Caco-2 (cell line): ENCODE measurements around the gene ERLEC1. TPM values are rescaled to one million over a fixed set of nuclear protein-coding genes. Genes with fewer than 3 reads are reported as not detected.

ENCODE experiments used
- BruUV-seq: library from RNA; stranded (reverse); fragments of 400-500 nt; replicated peaks from 2 replicates; lab custom pipeline; 2021; lab: Mats Ljungman, UMichigan
- CTCF ChIA-PET: fragments of 300-600 bp; sonication (Branson Sonifier 250); formaldehyde crosslinking; loops from one replicate; lab custom pipeline; 2022; ENCODE audit warnings: antibody characterized with exemption; lab: Charles Lee
- POLR2A ChIA-PET: fragments of 300-600 bp; sonication (Branson Sonifier 250); formaldehyde crosslinking; loops from one replicate; lab custom pipeline; 2022; ENCODE audit warnings: antibody characterized with exemption; lab: Charles Lee
- DNase-seq, 2 experiments: peaks; one replicate each; pipeline versions ENCODE4 v3.0.0 to v3.0.0-alpha.2; 2020 to 2022
- H3K27me3 ChIP-seq: replicated peaks from 2 replicates; pipeline ENCODE4 v1.6.0; 2011; ENCODE audit warnings: low read length; ENCODE audit not compliant: control insufficient read depth, insufficient read depth
- H3K36me3 ChIP-seq: 2 replicates; pipeline ENCODE4 v1.5.1; 2011; ENCODE audit warnings: low read length; ENCODE audit not compliant: control insufficient read depth, insufficient read depth
- H3K4me1 ChIP-seq: fragments of 250-450 bp; sonication (Bioruptor Pico); 2 replicates; pipeline ENCODE4 v1.5.1; 2020; ENCODE audit warnings: mild to moderate bottlenecking
- H3K4me3 ChIP-seq: 2 replicates; pipeline ENCODE4 v1.5.1; 2011; ENCODE audit warnings: low read depth, mild to moderate bottlenecking, control low read depth, low read length
- H3K9me3 ChIP-seq: fragments of 250-450 bp; sonication (Bioruptor Pico); 2 replicates; pipeline ENCODE4 v1.5.1; 2020; ENCODE audit warnings: mild to moderate bottlenecking, moderate library complexity
- H3K27ac Mint-ChIP-seq: one replicate; pipeline ENCODE4 v1.8.0; 2022; ENCODE audit warnings: mixed read lengths; ENCODE audit not compliant: unreplicated experiment
- H3K27me3 Mint-ChIP-seq: one replicate; pipeline ENCODE4 v1.8.0; 2022; ENCODE audit warnings: mixed read lengths; ENCODE audit not compliant: insufficient read depth, unreplicated experiment
- H3K36me3 Mint-ChIP-seq: one replicate; pipeline ENCODE4 v1.8.0; 2022; ENCODE audit warnings: mild to moderate bottlenecking, mixed read lengths; ENCODE audit not compliant: insufficient read depth, unreplicated experiment
- H3K4me1 Mint-ChIP-seq: one replicate; pipeline ENCODE4 v1.8.0; 2022; ENCODE audit warnings: low read depth, mixed read lengths; ENCODE audit not compliant: unreplicated experiment
- H3K4me3 Mint-ChIP-seq: one replicate; pipeline ENCODE4 v1.8.0; 2022; ENCODE audit warnings: mild to moderate bottlenecking, moderate library complexity, mixed read lengths; ENCODE audit not compliant: unreplicated experiment
- H3K9me3 Mint-ChIP-seq: one replicate; pipeline ENCODE4 v1.8.0; 2022; ENCODE audit warnings: mixed read lengths; ENCODE audit not compliant: unreplicated experiment
- intact Hi-C: fragments of 100-400 bp; cut with micrococcal nuclease; formaldehyde crosslinking; loops from one replicate; pipeline ENCODE4 v1.10.0; 2022; ENCODE audit not compliant: unreplicated experiment
- total RNA-seq: library from RNA; stranded (reverse); gene quantifications from 2 replicates; pipeline ENCODE4 v1.2.3, GENCODE V29; 2022
- TF ChIP-seq, protein P1 (sequence below), 2 experiments: fragments of 200-600 bp in 1 of 2; IDR thresholded peaks; 1 replicate in 1 of 2; 2 replicates in 1 of 2; pipeline versions ENCODE4 v1.5.1 to v1.8.0; 2011 to 2022; ENCODE audit warnings: antibody characterized with exemption in 1 of 2, control low read depth in 1 of 2, inconsistent platforms in 1 of 2, low read depth in 1 of 2, low read length in 1 of 2, mild to moderate bottlenecking in 1 of 2, moderate library complexity in 1 of 2; ENCODE audit not compliant: insufficient read depth in 1 of 2, severe bottlenecking in 1 of 2, unreplicated experiment in 1 of 2

Gene ERLEC1
- total RNA-seq, 1 experiment from 2014 or later: 40.4 TPM

DNA sequence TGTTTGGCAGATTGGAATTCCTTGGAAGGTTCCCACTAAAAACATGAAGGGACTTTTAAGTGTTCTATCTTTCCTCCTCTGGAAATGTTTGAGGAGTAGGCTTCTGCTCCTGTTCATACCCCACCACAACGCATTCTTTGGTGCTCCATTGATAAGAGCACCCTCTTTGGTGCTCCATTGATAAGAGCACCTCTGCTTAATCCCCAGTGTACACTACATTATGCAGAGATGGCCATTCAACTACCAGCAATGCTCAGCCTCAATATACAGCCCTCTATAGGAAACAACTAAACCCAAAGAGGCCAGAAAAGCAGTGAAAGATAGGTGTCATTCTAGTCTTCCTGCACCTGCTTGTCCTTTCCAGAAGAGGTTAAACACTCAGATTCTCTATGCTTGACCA is 21.1 kb upstream of the ERLEC1 start:
- Mint-ChIP-seq H3K36me3 (peaks cover 7% of the 10 kb centered on the region), H3K27ac (no peak overlapping the region), H3K4me1 (no peaks in the 10 kb centered on the region), H3K9me3 (no peaks in the 10 kb centered on the region), H3K4me3 (no peak overlapping the region), H3K27me3 (no peaks in the 10 kb centered on the region)
- Histone ChIP-seq H3K36me3 (no peaks in the 10 kb centered on the region), H3K4me3 (no peak overlapping the region), H3K27me3 (no peaks in the 10 kb centered on the region), H3K9me3 (no peaks in the 10 kb centered on the region), H3K4me1 (no peaks in the 10 kb centered on the region)
- POLR2A ChIA-PET: no interaction called here
- DNase-seq: no peak
- TF ChIP-seq, protein P1, sequence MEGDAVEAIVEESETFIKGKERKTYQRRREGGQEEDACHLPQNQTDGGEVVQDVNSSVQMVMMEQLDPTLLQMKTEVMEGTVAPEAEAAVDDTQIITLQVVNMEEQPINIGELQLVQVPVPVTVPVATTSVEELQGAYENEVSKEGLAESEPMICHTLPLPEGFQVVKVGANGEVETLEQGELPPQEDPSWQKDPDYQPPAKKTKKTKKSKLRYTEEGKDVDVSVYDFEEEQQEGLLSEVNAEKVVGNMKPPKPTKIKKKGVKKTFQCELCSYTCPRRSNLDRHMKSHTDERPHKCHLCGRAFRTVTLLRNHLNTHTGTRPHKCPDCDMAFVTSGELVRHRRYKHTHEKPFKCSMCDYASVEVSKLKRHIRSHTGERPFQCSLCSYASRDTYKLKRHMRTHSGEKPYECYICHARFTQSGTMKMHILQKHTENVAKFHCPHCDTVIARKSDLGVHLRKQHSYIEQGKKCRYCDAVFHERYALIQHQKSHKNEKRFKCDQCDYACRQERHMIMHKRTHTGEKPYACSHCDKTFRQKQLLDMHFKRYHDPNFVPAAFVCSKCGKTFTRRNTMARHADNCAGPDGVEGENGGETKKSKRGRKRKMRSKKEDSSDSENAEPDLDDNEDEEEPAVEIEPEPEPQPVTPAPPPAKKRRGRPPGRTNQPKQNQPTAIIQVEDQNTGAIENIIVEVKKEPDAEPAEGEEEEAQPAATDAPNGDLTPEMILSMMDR (IDR thresholded peaks at IDR 0.05; ENCODE audit: insufficient read depth in 1 of 2, low read depth in 1 of 2, low read length in 1 of 2, severe bottlenecking in 1 of 2, unreplicated experiment in 1 of 2): no peak
- intact Hi-C loops: no loop called here
- CTCF ChIA-PET: no interaction called here
- no TSS peak for BruUV-seq

DNA sequence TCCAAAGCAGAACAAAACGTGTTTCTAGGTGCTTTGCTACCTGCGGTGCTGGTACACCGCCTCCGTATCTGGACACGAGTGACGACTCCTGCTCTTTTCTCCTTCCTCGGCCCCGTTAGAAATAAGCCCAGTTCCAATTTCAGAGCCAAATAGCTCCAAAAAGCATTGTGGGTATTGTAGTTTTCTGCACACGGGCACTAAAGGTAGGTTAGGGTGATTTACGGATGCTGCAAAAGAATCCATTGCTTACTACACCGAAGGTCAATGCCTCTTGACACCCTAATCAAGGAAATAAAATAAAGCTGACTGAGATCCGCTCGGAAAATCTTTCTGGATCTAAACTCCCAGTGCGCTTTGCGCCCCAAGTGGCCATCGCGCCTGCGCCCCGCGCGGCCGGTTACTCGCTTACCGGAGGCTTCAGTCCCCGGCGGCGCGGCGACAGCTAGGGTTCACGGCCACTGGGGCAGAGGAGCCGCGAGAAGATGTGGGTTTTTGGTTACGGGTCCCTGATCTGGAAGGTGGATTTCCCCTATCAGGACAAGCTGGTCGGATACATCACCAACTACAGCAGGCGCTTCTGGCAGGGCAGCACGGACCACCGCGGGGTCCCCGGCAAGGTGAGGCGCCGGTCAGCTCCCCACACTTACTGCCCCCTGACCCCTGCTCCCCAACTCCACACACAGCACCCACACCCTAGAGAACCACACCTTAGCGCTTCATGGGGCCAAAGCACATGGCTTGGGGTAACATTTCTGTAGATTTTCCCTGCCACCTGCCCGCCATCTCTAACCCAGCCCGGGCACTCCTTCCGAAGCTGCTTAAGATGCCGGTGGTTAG is 19.2 kb upstream of the ERLEC1 start, which contains the start of gene CHAC2:
Gene CHAC2 (plus strand): TSS at position 400 of the 837 bp plus-strand sequence. CDS start 83 bp downstream, at position 483.
- no peaks in the 10 kb centered on the region for H3K36me3 ChIP-seq
- no peaks in the 10 kb centered on the region for H3K9me3 ChIP-seq
- TF ChIP-seq, protein P1 (IDR thresholded peaks at IDR 0.05; ENCODE audit: insufficient read depth in 1 of 2, low read depth in 1 of 2, low read length in 1 of 2, severe bottlenecking in 1 of 2, unreplicated experiment in 1 of 2): peak; percentile 47 to 49
- peak within 1 kb of the TSS; percentile 76 for H3K4me3 ChIP-seq
- peak; percentile 81 to 85 for DNase-seq
- H3K36me3 Mint-ChIP-seq: peaks cover 4% of the 10 kb centered on the region
- H3K27me3 ChIP-seq: no peaks in the 10 kb centered on the region
- CTCF ChIA-PET: interaction anchor here (1.2 to 1.3 kb wide), 2 partner anchors 18 to 20 kb away, joined by 3 to 4 read pairs; no protein-coding TSS in a partner anchor
- H3K9me3 Mint-ChIP-seq: no peaks in the 10 kb centered on the region
- POLR2A ChIA-PET: no interaction called here
- TSS peak; percentile 71 for BruUV-seq
- peak within 1 kb of the TSS; percentile 90 for H3K27ac Mint-ChIP-seq
- no peaks in the 10 kb centered on the region for H3K27me3 Mint-ChIP-seq
- H3K4me1 Mint-ChIP-seq: no peaks in the 10 kb centered on the region
- peak within 1 kb of the TSS; percentile 97 for H3K4me3 Mint-ChIP-seq
- intact Hi-C loops: loop anchor here (1.0 kb wide), 1 partner anchor 19 kb away; the partner anchor contains the start of gene ASB3
- no peaks in the 10 kb centered on the region for H3K4me1 ChIP-seq

GRCh38 chr2:53768242-53768542 is 18.7 kb upstream of the ERLEC1 start:
- TF ChIP-seq, protein P1 (IDR thresholded peaks at IDR 0.05; ENCODE audit: insufficient read depth in 1 of 2, low read depth in 1 of 2, low read length in 1 of 2, severe bottlenecking in 1 of 2, unreplicated experiment in 1 of 2): no peak
- H3K9me3 ChIP-seq: no peaks in the 10 kb centered on the region
- no peaks in the 10 kb centered on the region for H3K27me3 Mint-ChIP-seq
- no peaks in the 10 kb centered on the region for H3K4me1 Mint-ChIP-seq
- peak overlapping the region; percentile 76 for H3K4me3 ChIP-seq
- ChIA-PET CTCF (interaction anchor here (0.7 to 1.3 kb wide), 3 partner anchors 17 to 268 kb away, joined by 3 to 4 read pairs (median 3); no protein-coding TSS in a partner anchor), POLR2A (no interaction called here)
- no peaks in the 10 kb centered on the region for H3K27me3 ChIP-seq
- DNase-seq: no peak
- H3K36me3 Mint-ChIP-seq: peaks cover 4% of the 10 kb centered on the region
- no TSS peak for BruUV-seq
- H3K4me3 Mint-ChIP-seq: peak overlapping the region; percentile 97
- H3K9me3 Mint-ChIP-seq: no peaks in the 10 kb centered on the region
- H3K4me1 ChIP-seq: no peaks in the 10 kb centered on the region
- no peaks in the 10 kb centered on the region for H3K36me3 ChIP-seq
- intact Hi-C loops: no loop called here
- H3K27ac Mint-ChIP-seq: peak overlapping the region; percentile 90
